COLO829 (cell line): ENCODE data around the gene GGA1.
"Not testable (repeated sequence)": the region's sequence is repeated elsewhere in the genome, so short reads cannot be mapped to it uniquely, and the experiment has no call there.

Experiments used
- DNase-seq: peaks from one replicate; pipeline ENCODE4 v3.0.0; 2012; ENCODE audit warnings: low spot score

Gene GGA1

DNA sequence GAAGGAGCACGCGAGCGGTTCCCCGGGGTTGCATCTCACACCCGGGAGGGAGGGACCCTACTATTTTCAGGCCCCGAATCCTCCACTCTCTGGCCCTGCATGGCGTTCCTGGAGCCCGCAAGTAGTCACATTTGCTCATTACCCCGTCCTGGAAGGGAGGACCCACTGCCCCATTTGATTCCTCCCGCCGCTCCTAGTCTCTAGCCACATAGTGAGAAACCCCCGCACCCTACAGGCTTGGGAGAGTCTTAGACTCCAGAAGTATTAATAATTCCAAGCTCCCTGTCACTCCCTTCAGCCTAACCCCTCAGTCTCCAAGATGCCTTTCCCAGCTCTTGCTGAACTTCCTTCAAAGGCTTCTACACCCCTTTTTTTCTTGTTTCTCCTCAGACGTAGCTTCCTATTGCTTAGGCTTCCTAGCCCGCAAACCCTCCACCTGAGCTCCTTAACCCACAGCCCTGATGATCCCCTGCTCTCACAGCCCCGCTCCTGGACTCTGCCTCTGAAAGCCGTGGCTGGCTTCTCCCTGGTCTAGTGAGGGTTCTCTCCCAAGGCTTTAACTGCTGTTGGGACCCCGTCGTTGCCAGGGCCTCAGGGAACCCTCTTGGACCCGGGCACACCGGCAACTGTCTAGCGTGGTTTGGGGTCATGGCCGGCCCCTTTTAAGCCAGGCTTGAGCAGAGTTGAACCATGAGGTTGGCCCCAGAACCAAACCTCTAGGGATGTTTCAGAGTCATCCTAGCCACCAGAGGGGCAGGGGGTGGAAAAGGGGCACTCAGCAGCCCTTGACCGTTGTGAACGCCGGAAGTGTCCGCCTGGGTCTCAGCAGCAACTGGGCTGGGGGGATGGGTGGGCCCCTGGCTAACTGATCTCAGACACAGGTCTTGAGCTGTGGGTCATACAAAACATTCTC lies 862 bp downstream of the GGA1 start:
- no peak for DNase-seq

DNA sequence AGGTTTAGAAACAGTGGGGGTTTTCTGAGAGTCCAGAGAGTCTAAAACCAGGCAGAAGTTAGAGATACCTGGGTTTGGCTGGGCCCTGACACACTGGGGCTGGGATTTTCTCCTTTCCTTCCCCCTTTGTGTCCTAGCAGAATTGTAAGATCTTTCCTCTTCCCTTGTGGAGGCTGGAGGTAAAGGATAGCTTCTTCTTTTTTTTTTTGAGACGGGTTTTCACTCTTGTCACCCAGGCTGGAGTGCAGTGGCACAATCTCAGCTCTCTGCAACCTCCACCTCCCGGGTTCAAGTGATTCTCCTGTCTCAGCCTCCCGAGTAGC lies 1.5 kb downstream of the GGA1 start:
- DNase-seq, result not testable (repeated sequence)

DNA sequence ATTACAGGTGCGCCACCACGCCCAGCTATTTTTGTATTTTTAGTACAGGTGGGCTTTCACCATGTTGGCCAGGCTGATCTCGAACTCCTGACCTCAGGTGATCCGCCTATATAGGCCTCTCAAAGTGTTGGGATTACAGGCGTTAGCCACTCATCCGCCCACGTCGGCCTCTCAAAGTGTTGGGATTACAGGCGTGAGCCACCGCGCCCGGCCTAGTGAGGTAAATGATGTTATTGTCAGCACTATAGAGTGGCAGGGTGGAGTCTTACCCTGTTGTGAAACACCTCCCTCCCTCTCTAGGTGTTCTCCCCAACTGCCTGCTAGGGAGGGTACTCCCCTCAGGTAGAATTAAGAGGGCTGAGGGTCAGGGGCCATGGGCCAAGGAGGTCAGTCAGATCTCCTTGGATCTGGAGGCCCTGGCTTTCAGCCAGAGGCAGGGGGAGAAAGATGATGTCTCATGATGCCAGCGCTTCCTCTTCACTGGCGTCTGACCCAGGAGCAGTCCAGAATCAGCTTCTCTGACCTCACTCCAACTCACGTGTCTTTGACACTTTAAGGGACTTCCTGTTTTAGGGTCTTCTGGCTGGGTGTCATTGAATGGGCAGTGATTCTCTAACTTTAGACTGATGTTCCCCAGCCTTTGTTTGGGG lies 2.0 kb downstream of the GGA1 start:
- no peak for DNase-seq

GRCh38 chr22:37611207-37611606 lies 2.6 kb downstream of the GGA1 start:
- no peak for DNase-seq

DNA sequence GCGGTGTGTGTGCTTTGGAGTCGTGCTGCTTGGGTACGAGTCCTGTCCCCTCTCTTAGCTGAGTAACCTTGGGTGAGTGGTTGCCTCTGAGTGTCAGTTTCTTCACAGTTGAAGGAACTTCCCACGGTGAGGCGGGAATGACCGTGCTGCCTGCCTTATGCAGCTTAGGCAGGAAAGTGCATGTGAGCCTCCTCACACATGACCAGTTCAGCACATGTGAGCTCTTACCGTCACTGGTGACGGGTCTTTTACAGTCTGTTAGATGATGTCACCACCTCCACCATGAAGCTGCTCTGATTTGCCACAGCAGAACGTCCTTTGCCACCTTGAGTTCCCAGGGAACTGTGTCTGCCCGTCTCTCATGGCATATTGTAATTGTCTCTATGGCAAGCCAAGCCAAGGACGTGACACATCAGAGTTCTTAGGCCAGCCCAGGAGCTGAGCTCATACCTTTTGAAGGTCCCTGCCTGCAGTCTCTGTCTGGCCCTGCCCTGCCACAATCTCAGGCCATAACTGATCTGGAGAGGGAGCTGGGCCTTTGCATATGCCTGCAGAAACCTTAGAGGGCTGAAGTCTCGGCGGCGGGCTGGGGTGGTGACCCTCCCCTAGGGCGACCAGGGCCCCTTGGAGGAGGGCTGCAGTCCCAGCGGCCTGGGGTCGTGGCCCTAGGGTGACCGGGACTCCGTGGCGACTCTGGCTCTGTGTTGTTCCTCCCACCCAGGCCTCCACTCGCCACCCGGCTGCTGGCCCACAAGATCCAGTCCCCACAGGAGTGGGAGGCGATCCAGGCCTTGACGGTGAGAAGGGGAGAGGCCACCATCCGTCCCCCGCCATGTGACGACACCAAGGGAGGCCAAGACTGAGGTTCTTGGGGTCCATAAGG lies 7.8 kb downstream of the GGA1 start:
- DNase-seq, result no peak

- no peak for DNase-seq
Measured at GRCh38 chr22:37617431-37617830, 8.8 kb downstream of the GGA1 start.

DNA sequence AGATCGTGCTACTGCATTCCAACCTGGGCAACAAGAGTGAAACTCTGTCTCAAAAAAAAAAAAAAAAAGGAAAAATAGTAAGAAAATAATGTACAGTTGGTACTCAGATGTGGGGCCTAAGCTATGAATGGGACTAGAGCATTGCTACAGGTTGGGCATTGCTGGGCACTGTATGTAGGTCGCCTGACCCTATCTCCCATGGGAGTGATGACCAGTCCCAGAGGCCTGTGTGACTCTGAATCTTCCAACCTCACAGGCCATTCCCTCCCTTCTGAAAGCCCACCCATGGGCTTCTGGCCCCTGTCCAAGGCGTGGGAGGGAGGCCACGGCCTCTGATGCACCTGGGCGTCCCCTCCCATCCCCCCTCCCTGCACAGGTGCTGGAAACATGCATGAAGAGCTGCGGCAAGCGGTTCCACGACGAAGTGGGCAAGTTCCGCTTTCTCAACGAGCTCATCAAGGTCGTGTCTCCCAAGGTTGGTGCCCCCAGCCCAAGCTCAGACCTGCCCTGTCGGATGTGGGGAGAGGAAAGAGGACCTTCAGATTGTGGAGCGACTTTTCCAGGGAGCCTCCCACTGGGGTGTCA lies 9.5 kb downstream of the GGA1 start:
- no peak for DNase-seq

DNA sequence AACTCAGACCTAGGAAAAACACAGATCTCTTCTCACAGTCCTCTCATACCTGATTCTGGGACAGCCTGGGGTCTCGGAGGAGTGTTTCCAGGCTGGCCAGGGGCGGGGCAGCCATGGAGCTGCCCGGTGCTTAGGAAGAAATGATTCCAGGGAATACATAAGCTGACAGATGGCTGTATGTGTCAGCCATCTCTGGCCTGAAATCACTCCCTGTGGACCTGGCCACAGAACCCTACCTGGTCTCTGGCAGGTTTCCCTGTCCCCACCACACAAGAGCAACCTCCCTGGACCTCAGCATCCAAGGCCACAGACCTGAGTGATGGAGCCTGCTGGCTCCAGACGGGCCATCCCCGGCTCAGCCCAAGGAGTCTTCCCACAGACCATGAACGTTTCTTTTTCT lies 10.0 kb downstream of the GGA1 start:
- no peak for DNase-seq

GRCh38 chr22:37619991-37620390 lies 11.4 kb downstream of the GGA1 start:
- DNase-seq, result no peak

DNA sequence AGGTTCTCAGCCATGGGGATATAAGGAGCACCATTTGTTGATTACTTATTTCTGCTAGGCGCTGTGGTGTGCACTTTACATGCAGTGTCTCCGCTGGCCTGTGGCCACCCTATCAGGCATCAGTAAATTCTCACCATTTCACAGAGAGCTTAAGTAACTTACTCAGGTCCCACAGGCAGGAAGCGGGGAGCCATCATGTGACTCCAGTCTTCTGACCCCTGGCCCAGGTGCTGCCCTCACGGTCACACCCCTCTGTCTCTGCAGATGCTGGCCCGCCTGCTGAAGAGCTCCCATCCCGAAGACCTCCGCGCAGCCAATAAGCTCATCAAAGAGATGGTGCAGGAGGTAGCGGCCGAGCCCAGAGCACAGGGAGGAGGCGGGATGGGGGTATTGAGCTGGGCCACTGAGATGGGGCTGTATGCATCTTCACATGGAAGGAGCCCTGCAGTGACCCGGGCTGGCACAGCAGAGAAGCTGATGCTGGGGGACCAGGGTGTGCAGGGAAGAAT lies 12.8 kb downstream of the GGA1 start:
- DNase-seq, result no peak

- peak; percentile 60 for DNase-seq
Measured at GRCh38 chr22:37623075-37624016, 14.7 kb downstream of the GGA1 start.

DNA sequence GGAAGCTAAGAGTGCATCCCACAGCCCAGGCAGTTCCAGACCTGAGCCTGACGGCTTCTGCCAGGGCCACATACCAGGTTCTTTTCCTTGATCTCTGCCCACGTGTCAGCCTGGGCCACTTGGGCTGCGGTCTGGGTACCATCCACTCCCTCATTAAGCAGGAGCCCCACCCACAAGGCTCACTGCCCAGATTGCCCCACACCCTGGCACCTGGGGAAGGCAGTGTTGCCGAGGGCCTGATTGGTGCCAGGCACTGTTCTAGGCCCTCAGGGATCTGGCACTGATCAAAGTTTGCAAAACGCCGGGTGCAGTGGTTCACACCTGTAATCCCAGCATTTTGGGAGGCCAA lies 15.4 kb downstream of the GGA1 start:
- no peak for DNase-seq

DNA sequence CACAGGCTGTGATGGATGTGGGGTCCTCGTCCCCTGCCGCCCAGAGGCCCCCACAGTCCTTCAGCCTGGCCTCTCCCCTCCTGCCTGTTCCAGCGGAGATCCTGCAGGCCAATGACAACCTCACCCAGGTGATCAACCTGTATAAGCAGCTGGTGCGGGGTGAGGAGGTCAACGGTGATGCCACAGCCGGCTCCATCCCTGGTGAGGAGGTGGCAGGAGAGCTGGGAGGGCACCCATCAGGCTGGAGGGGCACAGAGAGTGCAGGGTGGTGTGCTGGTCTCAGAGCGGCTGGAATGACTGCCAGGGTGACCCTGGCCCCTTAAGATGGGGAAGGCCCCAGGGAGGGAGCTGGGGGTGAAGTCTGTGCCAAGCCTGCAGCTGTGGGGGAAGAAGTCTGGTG lies 16.2 kb downstream of the GGA1 start:
- DNase-seq, result no peak

- no peak for DNase-seq
Measured at GRCh38 chr22:37625737-37626136, 17.1 kb downstream of the GGA1 start.

DNA sequence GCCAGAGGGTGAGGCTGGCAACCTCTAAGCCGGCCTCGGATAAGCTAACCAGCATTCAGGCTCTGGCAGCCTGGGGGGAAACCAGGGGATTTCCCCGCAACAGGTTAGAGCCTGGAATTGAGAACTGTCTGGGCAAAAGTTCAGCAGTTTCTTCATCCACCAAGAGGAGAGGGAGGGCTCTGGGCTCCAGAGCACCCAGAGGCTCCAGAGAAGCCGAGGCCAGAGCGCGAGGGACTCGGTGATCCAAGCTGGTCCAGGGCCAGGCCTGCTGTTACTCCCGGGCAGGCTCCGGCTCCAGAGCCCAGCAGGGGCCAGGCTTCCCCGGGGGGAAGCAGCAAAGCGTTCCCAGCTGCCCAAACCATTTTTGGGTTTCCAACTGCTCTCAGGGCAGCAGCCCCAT lies 17.5 kb downstream of the GGA1 start:
- no peak for DNase-seq

DNA sequence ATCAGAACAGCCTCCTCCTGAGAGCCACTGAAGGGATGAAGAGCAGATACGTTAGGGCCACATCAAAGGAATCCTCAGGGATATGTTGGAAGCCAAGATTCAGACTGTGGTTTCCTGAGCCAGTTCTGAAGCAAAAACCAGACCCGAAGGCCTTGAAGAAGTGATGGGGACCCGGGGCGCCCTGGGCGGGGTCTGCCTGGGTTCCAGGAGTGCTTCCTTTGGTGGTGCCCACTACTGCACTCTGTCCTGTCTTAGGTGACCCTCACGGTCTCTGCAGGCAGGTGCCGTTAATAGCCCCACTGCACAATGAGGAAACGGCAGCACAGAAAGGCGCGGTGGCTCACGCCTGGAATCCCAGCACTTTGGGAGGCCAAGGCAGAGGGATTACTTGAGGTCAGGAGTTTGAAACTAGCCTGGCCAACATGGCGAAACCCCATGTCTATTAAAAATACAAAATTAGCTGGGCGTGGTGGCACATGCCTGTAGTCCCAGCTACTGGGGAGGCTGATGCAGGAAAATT lies 18.0 kb downstream of the GGA1 start:
- no peak for DNase-seq

DNA sequence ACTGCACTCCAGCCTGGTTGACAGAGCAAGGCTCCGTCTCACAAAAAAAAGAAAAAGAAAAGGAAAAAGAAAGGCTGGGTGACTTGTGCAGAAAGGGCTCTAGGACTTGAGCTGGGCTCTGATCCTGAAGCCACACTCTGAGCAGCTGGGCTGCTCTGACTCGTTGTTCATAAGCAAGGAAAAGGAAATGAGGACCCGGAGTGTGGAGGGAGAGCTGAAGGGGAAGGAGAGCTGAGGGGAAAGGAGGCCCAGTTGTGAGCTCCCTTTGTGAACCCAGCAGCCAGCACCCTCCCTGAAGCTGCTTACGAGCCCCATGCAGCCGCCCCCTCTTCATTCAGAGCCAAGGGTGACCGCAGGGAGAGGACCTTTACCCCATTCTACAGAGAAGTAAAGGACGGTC lies 18.5 kb downstream of the GGA1 start:
- DNase-seq, result no peak

- DNase-seq, result no peak
Measured at GRCh38 chr22:37627545-37627944, 18.9 kb downstream of the GGA1 start.

DNA sequence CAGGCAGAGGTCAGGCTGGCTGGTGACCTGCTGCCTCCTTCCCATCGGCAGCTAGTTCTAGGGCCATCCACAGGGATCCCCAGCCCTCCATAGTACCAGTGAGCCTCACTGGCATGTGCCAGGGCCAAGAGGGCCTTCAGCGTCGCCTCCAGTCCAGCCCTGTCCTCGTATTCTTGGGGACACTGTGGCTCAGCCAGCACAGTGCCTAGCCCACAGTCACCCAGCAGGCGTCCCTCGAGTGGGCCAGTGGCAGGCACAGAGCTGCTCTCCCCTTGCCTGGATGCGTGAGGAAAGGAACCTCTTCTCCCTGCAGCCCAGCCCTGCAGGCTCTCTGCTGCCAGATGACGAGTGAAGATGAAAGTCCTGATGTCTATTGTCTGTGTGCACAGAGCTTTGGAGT lies 20.2 kb downstream of the GGA1 start:
- DNase-seq, result no peak

GRCh38 chr22:37629928-37630327 lies 21.3 kb downstream of the GGA1 start:
- DNase-seq, result no peak
